WTC11 (cell line): Measurements from ENCODE around the gene TAF3. TPM values are rescaled to one million over a fixed set of nuclear protein-coding genes. Genes with fewer than 3 reads are reported as not detected.
A peak's percentile ranks its signal among the peaks of the same experiment; 100 is the strongest.

Source experiments
- ATAC-seq: fragments of 200-7000 bp; cut with Tn5 transposase; 2 replicates; pipeline ENCODE4 v1.10.0; 2021; ENCODE audit warnings: mild to moderate bottlenecking, moderate library complexity
- CTCF ChIA-PET: fragments of 300-600 bp; sonication (Branson Sonifier 250); formaldehyde crosslinking; loops from one replicate; lab custom pipeline; 2021; ENCODE audit warnings: antibody characterized with exemption; lab: Charles Lee
- POLR2A ChIA-PET: fragments of 350-600 bp; sonication (Branson Sonifier 250); formaldehyde crosslinking; loops from one replicate; lab custom pipeline; 2021; ENCODE audit warnings: antibody characterized with exemption; lab: Charles Lee
- DNase-seq: peaks from one replicate; pipeline ENCODE4 v3.0.0; 2021; ENCODE audit warnings: low spot score
- H3K27ac Mint-ChIP-seq: 2 replicates; pipeline ENCODE4 v1.8.0; 2021; ENCODE audit warnings: mixed read lengths
- H3K27me3 Mint-ChIP-seq: 2 replicates; pipeline ENCODE4 v1.8.0; 2021; ENCODE audit warnings: low read depth, mild to moderate bottlenecking, moderate library complexity, mixed read lengths
- H3K36me3 Mint-ChIP-seq: 2 replicates; pipeline ENCODE4 v1.8.0; 2021; ENCODE audit warnings: mixed read lengths
- H3K4me1 Mint-ChIP-seq: 2 replicates; pipeline ENCODE4 v1.8.0; 2022; ENCODE audit warnings: mixed read lengths
- H3K4me3 Mint-ChIP-seq: 2 replicates; pipeline ENCODE4 v1.8.0; 2021; ENCODE audit warnings: mild to moderate bottlenecking, moderate library complexity, mixed read lengths
- H3K9me3 Mint-ChIP-seq: 2 replicates; pipeline ENCODE4 v1.8.0; 2021; ENCODE audit warnings: mixed read lengths
- ATF1 ChIP-seq: sonication (generic); formaldehyde crosslinking; IDR thresholded peaks from 2 replicates; pipeline ENCODE4 v1.8.1; 2023; ENCODE audit warnings: mild to moderate bottlenecking, moderate library complexity, missing genetic modification reagents
- GRHL2 ChIP-seq: fragments of 250-450 bp; sonication (Bioruptor Pico); IDR thresholded peaks from 2 replicates; pipeline ENCODE4 v1.8.0; 2022; ENCODE audit warnings: mild to moderate bottlenecking, moderate library complexity; ENCODE audit not compliant: insufficient replicate concordance, severe bottlenecking
- IRF2 ChIP-seq: sonication (generic); formaldehyde crosslinking; IDR thresholded peaks from 2 replicates; pipeline ENCODE4 v1.8.0; 2022; ENCODE audit warnings: low read depth, missing genetic modification reagents, borderline replicate concordance
- JAZF1 ChIP-seq: fragments of 250-450 bp; sonication (Bioruptor Pico); IDR thresholded peaks from 2 replicates; pipeline ENCODE4 v1.9.0; 2021; ENCODE audit warnings: moderate library complexity, mild to moderate bottlenecking, inconsistent platforms
- KAT7 ChIP-seq: sonication (generic); formaldehyde crosslinking; IDR thresholded peaks from 2 replicates; pipeline ENCODE4 v1.8.1; 2023; ENCODE audit warnings: missing genetic modification reagents, mild to moderate bottlenecking, borderline replicate concordance
- NFE2L1 ChIP-seq: sonication (generic); formaldehyde crosslinking; IDR thresholded peaks from 2 replicates; pipeline ENCODE4 v1.8.1; 2023; ENCODE audit warnings: missing genetic modification reagents
- SMAD4 ChIP-seq: sonication (generic); formaldehyde crosslinking; IDR thresholded peaks from 2 replicates; pipeline ENCODE4 v1.8.0; 2022; ENCODE audit warnings: mild to moderate bottlenecking, missing genetic modification reagents
- ZNF416 ChIP-seq: fragments of 250-450 bp; sonication (Bioruptor Pico); IDR thresholded peaks from 2 replicates; pipeline ENCODE4 v1.9.0; 2021; ENCODE audit warnings: mild to moderate bottlenecking, inconsistent platforms
- total RNA-seq: library from RNA; stranded (reverse); gene quantifications from 3 replicates; pipeline ENCODE4 v1.2.3, GENCODE V29; 2021
- TF ChIP-seq, protein P1 (sequence below): sonication (generic); formaldehyde crosslinking; IDR thresholded peaks from 2 replicates; pipeline ENCODE4 v1.8.0; 2022; ENCODE audit warnings: missing genetic modification reagents
- TF ChIP-seq, protein P2 (sequence below): sonication (generic); formaldehyde crosslinking; IDR thresholded peaks from 2 replicates; pipeline ENCODE4 v1.8.0; 2023; ENCODE audit warnings: mild to moderate bottlenecking, missing genetic modification reagents
- TF ChIP-seq, protein P3 (sequence below): sonication (generic); formaldehyde crosslinking; IDR thresholded peaks from 2 replicates; pipeline ENCODE4 v1.8.0; 2022; ENCODE audit warnings: mild to moderate bottlenecking, missing genetic modification reagents
- TF ChIP-seq, protein P4 (sequence below): fragments of 200-600 bp; IDR thresholded peaks from 2 replicates; pipeline ENCODE4 v1.8.0; 2022; ENCODE audit warnings: antibody characterized with exemption

The TAF3 gene
- total RNA-seq, 1 experiment from 2014 or later: 8.9 TPM

DNA sequence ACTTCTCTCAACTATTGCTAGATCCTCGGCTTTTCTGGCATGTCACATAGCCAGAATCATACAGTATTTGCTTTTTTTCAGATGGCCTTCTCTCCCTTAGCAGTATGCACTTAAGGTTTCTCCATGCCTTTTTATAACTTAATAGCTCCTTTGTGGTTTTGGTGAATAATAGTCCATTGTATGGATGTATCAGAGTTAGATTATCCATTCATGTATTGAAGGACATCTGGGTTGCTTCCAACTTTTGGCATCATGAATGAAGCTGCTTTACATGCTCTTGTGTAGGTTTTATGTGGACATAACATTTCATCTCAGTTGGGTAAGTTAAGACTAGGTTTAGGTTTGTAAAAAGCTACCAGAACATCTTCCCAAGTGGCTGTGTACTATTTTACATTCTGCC lies 25.8 kb upstream of the TAF3 start:
- POLR2A ChIA-PET: no interaction called here
- no peaks in the 10 kb centered on the region for H3K9me3 Mint-ChIP-seq
- ATAC-seq (no peak), DNase-seq (no peak)
- CTCF ChIA-PET: no interaction called here
- no peak overlapping the region for H3K4me3 Mint-ChIP-seq
- H3K27me3 Mint-ChIP-seq: no peaks in the 10 kb centered on the region
- H3K36me3 Mint-ChIP-seq: peaks cover 23% of the 10 kb centered on the region
- peak overlapping the region; percentile 11 for H3K27ac Mint-ChIP-seq
- TF ChIP-seq, protein P1, sequence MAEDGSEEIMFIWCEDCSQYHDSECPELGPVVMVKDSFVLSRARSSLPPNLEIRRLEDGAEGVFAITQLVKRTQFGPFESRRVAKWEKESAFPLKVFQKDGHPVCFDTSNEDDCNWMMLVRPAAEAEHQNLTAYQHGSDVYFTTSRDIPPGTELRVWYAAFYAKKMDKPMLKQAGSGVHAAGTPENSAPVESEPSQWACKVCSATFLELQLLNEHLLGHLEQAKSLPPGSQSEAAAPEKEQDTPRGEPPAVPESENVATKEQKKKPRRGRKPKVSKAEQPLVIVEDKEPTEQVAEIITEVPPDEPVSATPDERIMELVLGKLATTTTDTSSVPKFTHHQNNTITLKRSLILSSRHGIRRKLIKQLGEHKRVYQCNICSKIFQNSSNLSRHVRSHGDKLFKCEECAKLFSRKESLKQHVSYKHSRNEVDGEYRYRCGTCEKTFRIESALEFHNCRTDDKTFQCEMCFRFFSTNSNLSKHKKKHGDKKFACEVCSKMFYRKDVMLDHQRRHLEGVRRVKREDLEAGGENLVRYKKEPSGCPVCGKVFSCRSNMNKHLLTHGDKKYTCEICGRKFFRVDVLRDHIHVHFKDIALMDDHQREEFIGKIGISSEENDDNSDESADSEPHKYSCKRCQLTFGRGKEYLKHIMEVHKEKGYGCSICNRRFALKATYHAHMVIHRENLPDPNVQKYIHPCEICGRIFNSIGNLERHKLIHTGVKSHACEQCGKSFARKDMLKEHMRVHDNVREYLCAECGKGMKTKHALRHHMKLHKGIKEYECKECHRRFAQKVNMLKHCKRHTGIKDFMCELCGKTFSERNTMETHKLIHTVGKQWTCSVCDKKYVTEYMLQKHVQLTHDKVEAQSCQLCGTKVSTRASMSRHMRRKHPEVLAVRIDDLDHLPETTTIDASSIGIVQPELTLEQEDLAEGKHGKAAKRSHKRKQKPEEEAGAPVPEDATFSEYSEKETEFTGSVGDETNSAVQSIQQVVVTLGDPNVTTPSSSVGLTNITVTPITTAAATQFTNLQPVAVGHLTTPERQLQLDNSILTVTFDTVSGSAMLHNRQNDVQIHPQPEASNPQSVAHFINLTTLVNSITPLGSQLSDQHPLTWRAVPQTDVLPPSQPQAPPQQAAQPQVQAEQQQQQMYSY (CRISPR knock-in tag): no peak
- H3K4me1 Mint-ChIP-seq: peaks cover 20% of the 10 kb centered on the region

DNA sequence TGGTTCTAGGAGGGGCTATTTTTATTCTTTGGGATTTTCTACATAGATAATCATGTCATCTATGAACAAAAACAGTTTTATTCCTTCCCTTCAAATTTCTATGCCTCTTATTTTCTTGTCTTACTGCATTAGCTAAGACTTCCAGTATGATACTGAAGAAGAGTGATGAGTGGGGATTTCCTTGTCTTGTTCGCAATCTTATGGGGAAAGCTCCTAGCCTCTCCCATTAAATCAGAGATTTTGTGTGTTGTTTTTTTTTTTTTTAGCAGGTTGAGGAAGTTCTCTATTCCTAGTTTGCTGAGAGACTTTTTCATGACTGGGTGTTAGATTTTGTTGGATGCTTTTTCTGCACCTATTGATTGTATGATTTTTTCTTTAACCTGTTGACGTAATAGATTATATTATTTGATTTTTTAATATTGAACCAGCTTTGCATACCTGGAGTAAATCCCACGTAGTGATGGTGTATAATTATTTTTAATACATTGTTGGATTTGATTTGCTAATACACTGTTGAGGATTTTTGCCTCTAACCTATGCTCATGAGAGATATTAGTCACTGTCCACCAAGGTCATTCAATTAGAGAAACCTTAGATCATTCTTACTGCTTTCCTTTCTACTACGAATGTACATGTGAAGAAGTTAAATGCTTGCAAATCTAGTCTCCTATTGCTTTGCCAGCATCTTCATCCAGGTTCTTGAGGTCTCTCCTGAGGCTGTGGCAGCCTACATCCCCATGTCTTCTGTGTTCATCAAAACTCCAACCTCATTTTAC lies 23.9 kb upstream of the TAF3 start:
- CTCF ChIA-PET: no interaction called here
- H3K36me3 Mint-ChIP-seq: peaks cover 34% of the 10 kb centered on the region
- no peaks in the 10 kb centered on the region for H3K9me3 Mint-ChIP-seq
- H3K4me3 Mint-ChIP-seq: no peak overlapping the region
- no peak overlapping the region for H3K27ac Mint-ChIP-seq
- ATAC-seq (no peak), DNase-seq (no peak)
- H3K4me1 Mint-ChIP-seq: peaks cover 11% of the 10 kb centered on the region
- TF ChIP-seq JAZF1: no peak
- no peak for TF ChIP-seq NFE2L1 (CRISPR knock-in tag)
- no peak for TF ChIP-seq SMAD4 (CRISPR knock-in tag)
- TF ChIP-seq, protein P2, sequence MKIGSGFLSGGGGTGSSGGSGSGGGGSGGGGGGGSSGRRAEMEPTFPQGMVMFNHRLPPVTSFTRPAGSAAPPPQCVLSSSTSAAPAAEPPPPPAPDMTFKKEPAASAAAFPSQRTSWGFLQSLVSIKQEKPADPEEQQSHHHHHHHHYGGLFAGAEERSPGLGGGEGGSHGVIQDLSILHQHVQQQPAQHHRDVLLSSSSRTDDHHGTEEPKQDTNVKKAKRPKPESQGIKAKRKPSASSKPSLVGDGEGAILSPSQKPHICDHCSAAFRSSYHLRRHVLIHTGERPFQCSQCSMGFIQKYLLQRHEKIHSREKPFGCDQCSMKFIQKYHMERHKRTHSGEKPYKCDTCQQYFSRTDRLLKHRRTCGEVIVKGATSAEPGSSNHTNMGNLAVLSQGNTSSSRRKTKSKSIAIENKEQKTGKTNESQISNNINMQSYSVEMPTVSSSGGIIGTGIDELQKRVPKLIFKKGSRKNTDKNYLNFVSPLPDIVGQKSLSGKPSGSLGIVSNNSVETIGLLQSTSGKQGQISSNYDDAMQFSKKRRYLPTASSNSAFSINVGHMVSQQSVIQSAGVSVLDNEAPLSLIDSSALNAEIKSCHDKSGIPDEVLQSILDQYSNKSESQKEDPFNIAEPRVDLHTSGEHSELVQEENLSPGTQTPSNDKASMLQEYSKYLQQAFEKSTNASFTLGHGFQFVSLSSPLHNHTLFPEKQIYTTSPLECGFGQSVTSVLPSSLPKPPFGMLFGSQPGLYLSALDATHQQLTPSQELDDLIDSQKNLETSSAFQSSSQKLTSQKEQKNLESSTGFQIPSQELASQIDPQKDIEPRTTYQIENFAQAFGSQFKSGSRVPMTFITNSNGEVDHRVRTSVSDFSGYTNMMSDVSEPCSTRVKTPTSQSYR (CRISPR knock-in tag): no peak
- no peak for TF ChIP-seq ATF1 (CRISPR knock-in tag)
- TF ChIP-seq ZNF416: no peak
- TF ChIP-seq GRHL2: no peak
- TF ChIP-seq KAT7 (CRISPR knock-in tag): no peak
- TF ChIP-seq, protein P3, sequence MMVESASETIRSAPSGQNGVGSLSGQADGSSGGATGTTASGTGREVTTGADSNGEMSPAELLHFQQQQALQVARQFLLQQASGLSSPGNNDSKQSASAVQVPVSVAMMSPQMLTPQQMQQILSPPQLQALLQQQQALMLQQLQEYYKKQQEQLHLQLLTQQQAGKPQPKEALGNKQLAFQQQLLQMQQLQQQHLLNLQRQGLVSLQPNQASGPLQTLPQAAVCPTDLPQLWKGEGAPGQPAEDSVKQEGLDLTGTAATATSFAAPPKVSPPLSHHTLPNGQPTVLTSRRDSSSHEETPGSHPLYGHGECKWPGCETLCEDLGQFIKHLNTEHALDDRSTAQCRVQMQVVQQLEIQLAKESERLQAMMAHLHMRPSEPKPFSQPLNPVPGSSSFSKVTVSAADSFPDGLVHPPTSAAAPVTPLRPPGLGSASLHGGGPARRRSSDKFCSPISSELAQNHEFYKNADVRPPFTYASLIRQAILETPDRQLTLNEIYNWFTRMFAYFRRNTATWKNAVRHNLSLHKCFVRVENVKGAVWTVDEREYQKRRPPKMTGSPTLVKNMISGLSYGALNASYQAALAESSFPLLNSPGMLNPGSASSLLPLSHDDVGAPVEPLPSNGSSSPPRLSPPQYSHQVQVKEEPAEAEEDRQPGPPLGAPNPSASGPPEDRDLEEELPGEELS: no peak
- TF ChIP-seq, protein P4, sequence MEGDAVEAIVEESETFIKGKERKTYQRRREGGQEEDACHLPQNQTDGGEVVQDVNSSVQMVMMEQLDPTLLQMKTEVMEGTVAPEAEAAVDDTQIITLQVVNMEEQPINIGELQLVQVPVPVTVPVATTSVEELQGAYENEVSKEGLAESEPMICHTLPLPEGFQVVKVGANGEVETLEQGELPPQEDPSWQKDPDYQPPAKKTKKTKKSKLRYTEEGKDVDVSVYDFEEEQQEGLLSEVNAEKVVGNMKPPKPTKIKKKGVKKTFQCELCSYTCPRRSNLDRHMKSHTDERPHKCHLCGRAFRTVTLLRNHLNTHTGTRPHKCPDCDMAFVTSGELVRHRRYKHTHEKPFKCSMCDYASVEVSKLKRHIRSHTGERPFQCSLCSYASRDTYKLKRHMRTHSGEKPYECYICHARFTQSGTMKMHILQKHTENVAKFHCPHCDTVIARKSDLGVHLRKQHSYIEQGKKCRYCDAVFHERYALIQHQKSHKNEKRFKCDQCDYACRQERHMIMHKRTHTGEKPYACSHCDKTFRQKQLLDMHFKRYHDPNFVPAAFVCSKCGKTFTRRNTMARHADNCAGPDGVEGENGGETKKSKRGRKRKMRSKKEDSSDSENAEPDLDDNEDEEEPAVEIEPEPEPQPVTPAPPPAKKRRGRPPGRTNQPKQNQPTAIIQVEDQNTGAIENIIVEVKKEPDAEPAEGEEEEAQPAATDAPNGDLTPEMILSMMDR: no peak
- no peak for TF ChIP-seq IRF2 (CRISPR knock-in tag)
- H3K27me3 Mint-ChIP-seq: no peaks in the 10 kb centered on the region
- POLR2A ChIA-PET: no interaction called here
